Caco-2 (cell line): Measurements from ENCODE around the gene FASTK. TPM values are rescaled to one million over a fixed set of nuclear protein-coding genes. Genes with fewer than 3 reads are reported as not detected.

Source experiments
- BruUV-seq: library from RNA; stranded (reverse); fragments of 400-500 nt; replicated peaks from 2 replicates; lab custom pipeline; 2021; lab: Mats Ljungman, UMichigan
- CTCF ChIA-PET: fragments of 300-600 bp; sonication (Branson Sonifier 250); formaldehyde crosslinking; loops from one replicate; lab custom pipeline; 2022; ENCODE audit warnings: antibody characterized with exemption; lab: Charles Lee
- POLR2A ChIA-PET: fragments of 300-600 bp; sonication (Branson Sonifier 250); formaldehyde crosslinking; loops from one replicate; lab custom pipeline; 2022; ENCODE audit warnings: antibody characterized with exemption; lab: Charles Lee
- DNase-seq, 2 experiments: peaks; one replicate each; pipeline versions ENCODE4 v3.0.0 to v3.0.0-alpha.2; 2020 to 2022
- H3K27me3 ChIP-seq: replicated peaks from 2 replicates; pipeline ENCODE4 v1.6.0; 2011; ENCODE audit warnings: low read length; ENCODE audit not compliant: control insufficient read depth, insufficient read depth
- H3K36me3 ChIP-seq: 2 replicates; pipeline ENCODE4 v1.5.1; 2011; ENCODE audit warnings: low read length; ENCODE audit not compliant: control insufficient read depth, insufficient read depth
- H3K4me1 ChIP-seq: fragments of 250-450 bp; sonication (Bioruptor Pico); 2 replicates; pipeline ENCODE4 v1.5.1; 2020; ENCODE audit warnings: mild to moderate bottlenecking
- H3K4me3 ChIP-seq: 2 replicates; pipeline ENCODE4 v1.5.1; 2011; ENCODE audit warnings: low read depth, mild to moderate bottlenecking, control low read depth, low read length
- H3K9me3 ChIP-seq: fragments of 250-450 bp; sonication (Bioruptor Pico); 2 replicates; pipeline ENCODE4 v1.5.1; 2020; ENCODE audit warnings: mild to moderate bottlenecking, moderate library complexity
- H3K27ac Mint-ChIP-seq: one replicate; pipeline ENCODE4 v1.8.0; 2022; ENCODE audit warnings: mixed read lengths; ENCODE audit not compliant: unreplicated experiment
- H3K27me3 Mint-ChIP-seq: one replicate; pipeline ENCODE4 v1.8.0; 2022; ENCODE audit warnings: mixed read lengths; ENCODE audit not compliant: insufficient read depth, unreplicated experiment
- H3K36me3 Mint-ChIP-seq: one replicate; pipeline ENCODE4 v1.8.0; 2022; ENCODE audit warnings: mild to moderate bottlenecking, mixed read lengths; ENCODE audit not compliant: insufficient read depth, unreplicated experiment
- H3K4me1 Mint-ChIP-seq: one replicate; pipeline ENCODE4 v1.8.0; 2022; ENCODE audit warnings: low read depth, mixed read lengths; ENCODE audit not compliant: unreplicated experiment
- H3K4me3 Mint-ChIP-seq: one replicate; pipeline ENCODE4 v1.8.0; 2022; ENCODE audit warnings: mild to moderate bottlenecking, moderate library complexity, mixed read lengths; ENCODE audit not compliant: unreplicated experiment
- H3K9me3 Mint-ChIP-seq: one replicate; pipeline ENCODE4 v1.8.0; 2022; ENCODE audit warnings: mixed read lengths; ENCODE audit not compliant: unreplicated experiment
- CTCF ChIP-seq, 2 experiments: fragments of 200-600 bp in 1 of 2; IDR thresholded peaks; 1 replicate in 1 of 2; 2 replicates in 1 of 2; pipeline versions ENCODE4 v1.5.1 to v1.8.0; 2011 to 2022; ENCODE audit warnings: antibody characterized with exemption in 1 of 2, control low read depth in 1 of 2, inconsistent platforms in 1 of 2, low read depth in 1 of 2, low read length in 1 of 2, mild to moderate bottlenecking in 1 of 2, moderate library complexity in 1 of 2; ENCODE audit not compliant: insufficient read depth in 1 of 2, severe bottlenecking in 1 of 2, unreplicated experiment in 1 of 2
- intact Hi-C: fragments of 100-400 bp; cut with micrococcal nuclease; formaldehyde crosslinking; loops from one replicate; pipeline ENCODE4 v1.10.0; 2022; ENCODE audit not compliant: unreplicated experiment
- total RNA-seq: library from RNA; stranded (reverse); gene quantifications from 2 replicates; pipeline ENCODE4 v1.2.3, GENCODE V29; 2022

The FASTK gene
- total RNA-seq, 1 experiment from 2014 or later, result 114 TPM

DNA sequence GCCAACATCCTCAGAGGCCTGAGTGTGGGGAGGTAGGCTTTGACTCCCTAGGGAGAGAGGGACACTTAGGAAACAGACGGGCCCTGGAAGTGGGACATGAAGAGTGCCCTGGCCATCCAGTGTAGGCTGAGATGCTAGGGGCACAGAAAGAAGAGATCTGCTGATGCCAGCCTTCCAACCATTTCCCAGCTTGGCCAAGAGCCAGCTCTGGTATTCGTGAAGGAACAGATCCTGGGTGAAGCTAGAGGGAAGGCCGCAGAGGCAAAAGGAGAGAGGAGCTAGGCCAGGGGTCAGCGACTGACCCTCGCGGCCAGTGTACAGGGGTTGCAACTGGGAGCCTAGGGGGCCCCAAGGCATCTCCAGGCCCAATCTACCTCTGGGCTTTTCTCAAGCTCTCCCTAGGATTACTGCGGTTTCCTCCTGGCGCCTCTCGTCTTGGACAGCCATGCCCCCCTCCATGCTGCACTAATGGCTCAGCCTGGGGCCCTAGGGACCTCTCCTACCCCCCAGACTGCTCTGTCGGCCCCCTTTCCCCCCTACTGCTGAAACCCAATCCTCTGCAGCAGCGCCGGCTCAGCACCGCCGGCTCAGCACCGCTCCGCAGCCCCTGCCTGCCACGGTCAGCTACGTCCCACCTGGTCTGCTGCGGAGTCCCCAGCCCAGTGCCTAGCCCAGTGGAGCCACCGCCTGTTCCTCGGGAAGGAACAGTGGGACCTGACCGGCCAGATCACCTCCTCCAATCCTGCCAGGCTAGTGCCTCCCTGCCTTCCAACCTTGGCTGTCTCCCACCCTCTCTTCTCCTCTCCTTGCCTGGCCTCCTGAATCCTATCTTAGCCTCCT lies 32.4 kb downstream of the FASTK start, which contains the start of gene ASIC3:
ASIC3 (plus strand) TSS at position 556 of the 840 bp plus-strand sequence. CDS start 355 bp downstream, outside the sequence.
- TF ChIP-seq CTCF (IDR thresholded peaks at IDR 0.05; ENCODE audit: insufficient read depth in 1 of 2, low read depth in 1 of 2, low read length in 1 of 2, severe bottlenecking in 1 of 2, unreplicated experiment in 1 of 2), result no peak
- no peak within 1 kb of the TSS for H3K27ac Mint-ChIP-seq
- intact Hi-C loops, result no loop called here

GRCh38 chr7:151046603-151047573 lies 33.7 kb downstream of the FASTK start:
- no peaks in the 10 kb centered on the region for H3K4me1 Mint-ChIP-seq
- H3K27me3 ChIP-seq, result no peaks in the 10 kb centered on the region; the same call in 1 of the 2 replicates
- no peaks in the 10 kb centered on the region for H3K36me3 Mint-ChIP-seq
- H3K4me1 ChIP-seq, result no peaks in the 10 kb centered on the region
- CTCF ChIA-PET, result interaction anchor here (0.6 kb wide), 1 partner anchor 22 kb away, joined by 6 read pairs; the partner anchor contains the start of gene ATG9B
- H3K36me3 ChIP-seq, result no peaks in the 10 kb centered on the region
- H3K27me3 Mint-ChIP-seq, result peaks cover 4% of the 10 kb centered on the region
- POLR2A ChIA-PET, result interaction anchor here (1.0 kb wide), 1 partner anchor 19 kb away, joined by 3 read pairs; the partner anchor contains the start of gene ABCB8
- H3K27ac Mint-ChIP-seq, result no peak overlapping the region
- no peaks in the 10 kb centered on the region for H3K9me3 Mint-ChIP-seq
- TF ChIP-seq CTCF (IDR thresholded peaks at IDR 0.05; ENCODE audit: insufficient read depth in 1 of 2, low read depth in 1 of 2, low read length in 1 of 2, severe bottlenecking in 1 of 2, unreplicated experiment in 1 of 2), result no peak
- DNase-seq, result no peak
- intact Hi-C loops, result no loop called here
- H3K4me3 Mint-ChIP-seq, result no peak overlapping the region
- H3K9me3 ChIP-seq, result no peaks in the 10 kb centered on the region
- H3K4me3 ChIP-seq, result no peak overlapping the region
- BruUV-seq, result no TSS peak

More for the DNA sequence above, 32.4 kb downstream of the FASTK start, which contains the start of gene ASIC3:
- Mint-ChIP-seq H3K4me1 (no peaks in the 10 kb centered on the region), H3K36me3 (no peaks in the 10 kb centered on the region), H3K9me3 (no peaks in the 10 kb centered on the region), H3K4me3 (no peak within 1 kb of the TSS), H3K27me3 (peaks cover 4% of the 10 kb centered on the region)
- DNase-seq, result no peak
- H3K4me3 ChIP-seq, result no peak within 1 kb of the TSS
- CTCF ChIA-PET, result interaction anchor here (1.0 kb wide), 1 partner anchor 20 kb away, joined by 3 read pairs; the partner anchor contains the start of gene ABCB8
- no peaks in the 10 kb centered on the region for H3K36me3 ChIP-seq
- H3K9me3 ChIP-seq, result no peaks in the 10 kb centered on the region
- no peaks in the 10 kb centered on the region for H3K4me1 ChIP-seq
- POLR2A ChIA-PET, result interaction anchor here (0.6 kb wide), 1 partner anchor 1835 kb away, joined by 4 read pairs; no protein-coding TSS in a partner anchor
- H3K27me3 ChIP-seq, result no peaks in the 10 kb centered on the region
- no TSS peak for BruUV-seq
